GM19455 (cell line): ENCODE data around the gene ALDH3B1.

Source experiments
- ATAC-seq: cut with Tn5 transposase; IDR thresholded peaks from one replicate; pipeline ENCODE4 v1.9.1; 2021; ENCODE audit not compliant: unreplicated experiment

ALDH3B1 gene

GRCh38 chr11:68013611-68014156, 3.6 kb downstream of the ALDH3B1 start:
- ATAC-seq = no peak

GRCh38 chr11:68014157-68014946, 4.2 kb downstream of the ALDH3B1 start:
- no peak for ATAC-seq

GRCh38 chr11:68014947-68015447, 4.9 kb downstream of the ALDH3B1 start:
- no peak for ATAC-seq

GRCh38 chr11:68015467-68015866, 5.3 kb downstream of the ALDH3B1 start:
- no peak for ATAC-seq

GRCh38 chr11:68016161-68016903, 6.2 kb downstream of the ALDH3B1 start:
- no peak for ATAC-seq

GRCh38 chr11:68016904-68017817, 7.0 kb downstream of the ALDH3B1 start:
- ATAC-seq = no peak

GRCh38 chr11:68017980-68018729, 8.0 kb downstream of the ALDH3B1 start:
- no peak for ATAC-seq

GRCh38 chr11:68018730-68019190, 8.6 kb downstream of the ALDH3B1 start:
- ATAC-seq = no peak

- ATAC-seq = no peak
Observed at GRCh38 chr11:68019486-68019885, 9.4 kb downstream of the ALDH3B1 start.

GRCh38 chr11:68020575-68020974, 10.4 kb downstream of the ALDH3B1 start:
- ATAC-seq = no peak

- no peak for ATAC-seq
Observed at GRCh38 chr11:68021167-68021787, 11.2 kb downstream of the ALDH3B1 start.

- ATAC-seq = no peak
Observed at GRCh38 chr11:68022531-68022930, 12.4 kb downstream of the ALDH3B1 start.

GRCh38 chr11:68024508-68024907, 14.4 kb downstream of the ALDH3B1 start:
- no peak for ATAC-seq

GRCh38 chr11:68025047-68025446, 14.9 kb downstream of the ALDH3B1 start:
- no peak for ATAC-seq

- no peak for ATAC-seq
Observed at GRCh38 chr11:68026391-68027105, 16.4 kb downstream of the ALDH3B1 start.

GRCh38 chr11:68027667-68028066, 17.5 kb downstream of the ALDH3B1 start:
- ATAC-seq = no peak

- no peak for ATAC-seq
Observed at GRCh38 chr11:68028802-68029545, 18.8 kb downstream of the ALDH3B1 start.
